Natural killer cell treated with Interleukin-12 subunit alpha and Interleukin-12 subunit beta and Interleukin-15 and Interleukin-18, amount 100 ng/mL, for 72 hours (primary cell): ENCODE results near the gene LRRFIP2. TPM values are rescaled to one million over a fixed set of nuclear protein-coding genes. Genes with fewer than 3 reads are reported as not detected.
"Not testable (repeated sequence)": the region's sequence is repeated elsewhere in the genome, so short reads cannot be mapped to it uniquely, and the experiment has no call there.

Experiments
- ATAC-seq, 2 donors: fragments of 150-1000 bp; cut with Tn5 transposase in 1 of 2; sonication (Bioruptor Pico), chemical (Tn5 transposase) in 1 of 2; 2 replicates each; pipeline ENCODE4 v1.10.0; 2021
- DNase-seq: peaks from one replicate; pipeline ENCODE4 v3.0.0; 2022; ENCODE audit warnings: low spot score
- H3K27ac Mint-ChIP-seq, 2 donors: 1 replicate in 1 of 2; 2 replicates in 1 of 2; pipeline ENCODE4 v1.8.0; 2022; ENCODE audit warnings: mixed read lengths in 2 of 2, mild to moderate bottlenecking in 1 of 2, moderate library complexity in 1 of 2
- H3K27me3 Mint-ChIP-seq, 2 donors: 1 replicate in 1 of 2; 2 replicates in 1 of 2; pipeline ENCODE4 v1.8.0; 2022; ENCODE audit warnings: mixed read lengths in 2 of 2
- H3K36me3 Mint-ChIP-seq: one replicate; pipeline ENCODE4 v1.8.0; 2022; ENCODE audit warnings: mixed read lengths
- H3K4me1 Mint-ChIP-seq, 2 donors: 1 replicate in 1 of 2; 2 replicates in 1 of 2; pipeline ENCODE4 v1.8.0; 2022; ENCODE audit warnings: low read depth in 2 of 2, mixed read lengths in 2 of 2, mild to moderate bottlenecking in 1 of 2
- H3K4me3 Mint-ChIP-seq: one replicate; pipeline ENCODE4 v1.8.0; 2022; ENCODE audit warnings: mixed read lengths
- H3K9me3 Mint-ChIP-seq: 2 replicates; pipeline ENCODE4 v1.8.0; 2022; ENCODE audit warnings: mixed read lengths
- total RNA-seq, 2 donors: library from RNA; stranded (reverse); gene quantifications; one replicate each; pipeline ENCODE4 v1.2.3, GENCODE V29; 2022

Gene LRRFIP2
- total RNA-seq, 2 donors from 2014 or later: 37.2 to 52.0 TPM

GRCh38 chr3:37148208-37148607 is 26.2 kb downstream of the LRRFIP2 start:
- Mint-ChIP-seq H3K27me3 (no peaks in the 10 kb centered on the region), H3K4me3 (no peak overlapping the region), H3K36me3 (peaks cover 10% of the 10 kb centered on the region), H3K4me1 (peaks cover 6 to 17% of the 10 kb centered on the region in 2 donors), H3K9me3 (no peaks in the 10 kb centered on the region), H3K27ac (no peak overlapping the region)
- DNase-seq: no peak
- ATAC-seq: no peak

GRCh38 chr3:37147666-37148065 is 26.7 kb downstream of the LRRFIP2 start:
- peaks cover 9 to 17% of the 10 kb centered on the region in 2 donors for H3K4me1 Mint-ChIP-seq
- ATAC-seq (no peak), DNase-seq (no peak)
- peaks cover 15% of the 10 kb centered on the region for H3K36me3 Mint-ChIP-seq
- no peak overlapping the region for H3K4me3 Mint-ChIP-seq
- no peaks in the 10 kb centered on the region for H3K27me3 Mint-ChIP-seq
- no peaks in the 10 kb centered on the region for H3K9me3 Mint-ChIP-seq
- no peak overlapping the region for H3K27ac Mint-ChIP-seq

- H3K4me3 Mint-ChIP-seq: not testable (repeated sequence)
- H3K4me1 Mint-ChIP-seq: peaks cover 9 to 15% of the 10 kb centered on the region in 2 donors
- peaks cover 15% of the 10 kb centered on the region for H3K36me3 Mint-ChIP-seq
These were observed 27.5 kb downstream of the LRRFIP2 start for GRCh38 chr3:37146927-37147326.

GRCh38 chr3:37145611-37146010 is 28.8 kb downstream of the LRRFIP2 start:
- H3K27me3 Mint-ChIP-seq: no peaks in the 10 kb centered on the region
- H3K4me3 Mint-ChIP-seq: no peak overlapping the region
- H3K9me3 Mint-ChIP-seq: no peaks in the 10 kb centered on the region
- no peak overlapping the region for H3K27ac Mint-ChIP-seq
- ATAC-seq (no peak), DNase-seq (no peak)
- H3K36me3 Mint-ChIP-seq: peaks cover 15% of the 10 kb centered on the region
- H3K4me1 Mint-ChIP-seq: peaks cover 9 to 11% of the 10 kb centered on the region in 2 donors

More at GRCh38 chr3:37146927-37147326, 27.5 kb downstream of the LRRFIP2 start:
- ATAC-seq, H3K27me3 Mint-ChIP-seq, H3K9me3 Mint-ChIP-seq, DNase-seq, H3K27ac Mint-ChIP-seq: not testable (repeated sequence)

GRCh38 chr3:37144806-37145205 is 29.6 kb downstream of the LRRFIP2 start:
- Mint-ChIP-seq H3K27ac (no peak overlapping the region), H3K4me1 (peaks cover 9 to 11% of the 10 kb centered on the region in 2 donors), H3K27me3 (no peaks in the 10 kb centered on the region), H3K36me3 (peaks cover 15% of the 10 kb centered on the region), H3K4me3 (no peak overlapping the region), H3K9me3 (no peaks in the 10 kb centered on the region)
- DNase-seq (no peak), ATAC-seq (no peak)

- Mint-ChIP-seq H3K27ac (no peak overlapping the region), H3K36me3 (peaks cover 15% of the 10 kb centered on the region), H3K9me3 (no peaks in the 10 kb centered on the region), H3K27me3 (no peaks in the 10 kb centered on the region), H3K4me3 (no peak overlapping the region), H3K4me1 (peaks cover 9 to 11% of the 10 kb centered on the region in 2 donors)
- DNase-seq (no peak), ATAC-seq (no peak)
These were observed 30.6 kb downstream of the LRRFIP2 start for GRCh38 chr3:37143821-37144220.

- Mint-ChIP-seq H3K27ac (no peak overlapping the region), H3K36me3 (peaks cover 11% of the 10 kb centered on the region), H3K4me3 (no peak overlapping the region), H3K9me3 (no peaks in the 10 kb centered on the region), H3K4me1 (peaks cover 16 to 18% of the 10 kb centered on the region in 2 donors), H3K27me3 (no peaks in the 10 kb centered on the region)
- DNase-seq: no peak
- ATAC-seq: no peak
These were observed 32.7 kb downstream of the LRRFIP2 start for GRCh38 chr3:37141676-37142075.

GRCh38 chr3:37140899-37141541 is 33.4 kb downstream of the LRRFIP2 start:
- H3K9me3 Mint-ChIP-seq: no peaks in the 10 kb centered on the region
- peaks cover 5% of the 10 kb centered on the region for H3K36me3 Mint-ChIP-seq
- no peak overlapping the region for H3K27ac Mint-ChIP-seq
- H3K4me3 Mint-ChIP-seq: no peak overlapping the region
- DNase-seq (no peak), ATAC-seq (no peak)
- H3K27me3 Mint-ChIP-seq: no peaks in the 10 kb centered on the region
- H3K4me1 Mint-ChIP-seq: peaks cover 12 to 14% of the 10 kb centered on the region in 2 donors

GRCh38 chr3:37139567-37140052 is 34.8 kb downstream of the LRRFIP2 start:
- ATAC-seq (peak; percentile 74 to 93), DNase-seq (no peak)
- H3K9me3 Mint-ChIP-seq: no peaks in the 10 kb centered on the region
- no peak overlapping the region for H3K4me3 Mint-ChIP-seq
- H3K27ac Mint-ChIP-seq: no peak overlapping the region
- peaks cover 17 to 18% of the 10 kb centered on the region in 2 donors for H3K4me1 Mint-ChIP-seq
- H3K27me3 Mint-ChIP-seq: no peaks in the 10 kb centered on the region
- peaks cover 5% of the 10 kb centered on the region for H3K36me3 Mint-ChIP-seq

- peaks cover 17 to 18% of the 10 kb centered on the region in 2 donors for H3K4me1 Mint-ChIP-seq
- peaks cover 5% of the 10 kb centered on the region for H3K36me3 Mint-ChIP-seq
- no peak overlapping the region for H3K27ac Mint-ChIP-seq
- H3K27me3 Mint-ChIP-seq: no peaks in the 10 kb centered on the region
- H3K9me3 Mint-ChIP-seq: no peaks in the 10 kb centered on the region
- no peak overlapping the region for H3K4me3 Mint-ChIP-seq
- no peak for ATAC-seq
- DNase-seq: no peak
These were observed 35.6 kb downstream of the LRRFIP2 start for GRCh38 chr3:37138816-37139215.

- no peaks in the 10 kb centered on the region for H3K36me3 Mint-ChIP-seq
- H3K4me1 Mint-ChIP-seq: peaks cover 14 to 17% of the 10 kb centered on the region in 2 donors
- ATAC-seq: no peak
- peak overlapping the region in 1 of 2 donors; percentile 8 for H3K27ac Mint-ChIP-seq
- H3K9me3 Mint-ChIP-seq: no peaks in the 10 kb centered on the region
- no peak overlapping the region for H3K4me3 Mint-ChIP-seq
- H3K27me3 Mint-ChIP-seq: no peaks in the 10 kb centered on the region
- DNase-seq: no peak
These were observed 36.9 kb downstream of the LRRFIP2 start for GRCh38 chr3:37137516-37137915.

GRCh38 chr3:37136067-37136466 is 38.3 kb downstream of the LRRFIP2 start:
- Mint-ChIP-seq H3K4me1 (peaks cover 20 to 24% of the 10 kb centered on the region in 2 donors), H3K9me3 (no peaks in the 10 kb centered on the region)
- no peak for DNase-seq

GRCh38 chr3:37135561-37135960 is 38.8 kb downstream of the LRRFIP2 start:
- ATAC-seq (no peak), DNase-seq (no peak)
- peaks cover 24 to 26% of the 10 kb centered on the region in 2 donors for H3K4me1 Mint-ChIP-seq
- H3K9me3 Mint-ChIP-seq: no peaks in the 10 kb centered on the region
- H3K27me3 Mint-ChIP-seq: no peaks in the 10 kb centered on the region
- H3K36me3 Mint-ChIP-seq: no peaks in the 10 kb centered on the region
- H3K4me3 Mint-ChIP-seq: no peak overlapping the region
- H3K27ac Mint-ChIP-seq: no peak overlapping the region

More at GRCh38 chr3:37136067-37136466, 38.3 kb downstream of the LRRFIP2 start:
- no peak overlapping the region for H3K4me3 Mint-ChIP-seq
- no peaks in the 10 kb centered on the region for H3K36me3 Mint-ChIP-seq
- no peak for ATAC-seq
- H3K27ac Mint-ChIP-seq: no peak overlapping the region
- no peaks in the 10 kb centered on the region for H3K27me3 Mint-ChIP-seq

GRCh38 chr3:37132334-37132733 is 42.0 kb downstream of the LRRFIP2 start:
- ATAC-seq: no peak
- H3K4me1 Mint-ChIP-seq: peaks cover 31 to 34% of the 10 kb centered on the region in 2 donors
- no peak overlapping the region for H3K27ac Mint-ChIP-seq
- no peaks in the 10 kb centered on the region for H3K27me3 Mint-ChIP-seq
- no peak overlapping the region for H3K4me3 Mint-ChIP-seq
- H3K9me3 Mint-ChIP-seq: no peaks in the 10 kb centered on the region
- H3K36me3 Mint-ChIP-seq: peaks cover 4% of the 10 kb centered on the region
- DNase-seq: no peak

GRCh38 chr3:37131860-37132144 is 42.6 kb downstream of the LRRFIP2 start:
- Mint-ChIP-seq H3K4me3 (no peak overlapping the region), H3K36me3 (peaks cover 8% of the 10 kb centered on the region), H3K4me1 (peaks cover 28 to 31% of the 10 kb centered on the region in 2 donors), H3K9me3 (no peaks in the 10 kb centered on the region), H3K27me3 (no peaks in the 10 kb centered on the region), H3K27ac (no peak overlapping the region)
- DNase-seq (no peak), ATAC-seq (no peak)
